COLO668 (cell line): ENCODE measurements around the gene SARM1.

Source experiments
- DNase-seq: peaks from one replicate; lab custom pipeline; 2025; ENCODE audit not compliant: unreplicated experiment; lab: John Stamatoyannopoulos, UW

SARM1 gene

DNA sequence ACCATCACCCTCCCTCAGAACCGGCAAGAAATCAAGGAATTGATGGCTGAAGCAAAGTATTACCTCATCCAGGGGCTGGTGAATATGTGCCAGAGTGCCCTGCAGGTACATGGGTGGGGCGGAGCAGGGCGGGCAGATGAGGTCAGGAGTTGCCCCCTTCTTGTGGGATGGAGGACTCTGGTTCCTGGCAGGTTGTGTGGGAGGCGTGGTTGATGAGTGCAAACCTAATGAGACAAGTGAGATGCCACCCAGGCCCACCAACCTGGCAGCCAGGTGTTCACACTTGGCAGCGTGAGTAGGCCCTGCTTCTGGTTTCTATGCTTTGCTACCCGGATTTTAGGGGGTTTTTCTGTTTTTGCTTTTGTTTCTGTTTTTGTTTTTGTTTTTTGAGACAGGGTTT lies 31.1 kb upstream of the SARM1 start:
- DNase-seq = no peak

DNA sequence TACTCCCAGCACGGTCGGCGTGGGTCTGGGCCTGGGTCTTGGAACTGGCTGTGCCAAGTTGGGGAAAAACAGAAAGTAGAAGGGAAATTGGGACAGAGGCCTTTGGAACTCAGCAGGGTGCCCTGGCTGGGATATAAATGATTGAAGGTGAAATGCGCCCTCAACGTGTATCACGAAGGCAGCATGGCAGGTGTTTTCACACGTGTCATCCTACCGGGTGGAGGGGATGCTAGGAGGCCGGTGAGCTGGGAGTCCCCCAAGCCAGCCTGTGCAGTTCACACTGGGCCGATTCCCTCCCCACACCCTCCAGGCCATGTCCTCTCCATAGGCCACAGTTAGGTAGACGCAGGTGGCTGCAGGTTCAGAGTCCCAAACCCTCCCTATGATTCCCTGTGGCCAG lies 30.0 kb upstream of the SARM1 start:
- DNase-seq = no peak

- no peak for DNase-seq
Observed at GRCh38 chr17:28342313-28342712, 29.2 kb upstream of the SARM1 start.

GRCh38 chr17:28343491-28343932 lies 28.0 kb upstream of the SARM1 start:
- no peak for DNase-seq

GRCh38 chr17:28344011-28344410 lies 27.5 kb upstream of the SARM1 start:
- DNase-seq = no peak

- DNase-seq = no peak
Observed at GRCh38 chr17:28344435-28344901, 27.0 kb upstream of the SARM1 start.

- no peak for DNase-seq
Observed at GRCh38 chr17:28345419-28346198, 25.9 kb upstream of the SARM1 start.

DNA sequence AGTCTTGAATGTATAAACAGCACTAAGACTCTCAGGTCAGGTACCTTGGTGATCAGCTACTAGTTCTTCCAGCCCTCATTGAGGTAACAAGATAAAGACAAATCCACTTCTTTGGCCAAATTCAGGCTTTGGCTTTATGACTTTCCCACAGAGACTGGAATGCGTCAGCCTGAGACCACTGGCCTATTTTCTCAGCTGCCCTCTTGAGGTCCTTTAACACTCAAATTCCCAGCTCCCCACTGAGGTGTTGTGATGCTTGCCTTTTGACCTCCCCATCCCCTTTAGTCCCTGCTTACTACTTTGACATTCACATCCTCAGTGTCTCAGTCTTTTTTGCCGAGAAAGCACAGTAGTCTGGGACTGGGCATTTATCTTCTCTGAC lies 25.3 kb upstream of the SARM1 start:
- DNase-seq = no peak

DNA sequence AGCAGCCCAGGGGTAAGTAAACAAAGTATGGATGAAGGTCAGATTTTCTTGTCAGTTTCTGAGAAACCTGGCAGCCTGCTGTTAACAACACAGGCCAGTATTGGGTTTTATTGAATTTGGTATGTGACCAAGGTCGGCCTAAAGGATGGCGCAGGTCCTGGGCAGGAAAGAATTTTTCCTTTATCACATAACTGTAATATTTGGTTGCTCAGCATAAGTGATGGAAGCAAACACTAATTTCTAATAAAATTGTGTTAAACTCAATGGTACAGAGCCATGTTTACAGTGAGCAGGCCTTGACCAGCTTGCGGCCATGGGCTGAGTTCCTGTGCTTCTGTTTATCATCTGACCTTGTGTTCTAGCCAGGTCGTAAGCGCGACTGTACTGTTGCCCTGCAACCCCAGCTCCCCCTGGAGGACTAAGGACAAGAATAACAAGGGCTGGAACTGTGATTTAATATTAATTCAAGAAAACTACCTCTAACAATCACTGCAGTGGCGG lies 24.7 kb upstream of the SARM1 start:
- DNase-seq = no peak

DNA sequence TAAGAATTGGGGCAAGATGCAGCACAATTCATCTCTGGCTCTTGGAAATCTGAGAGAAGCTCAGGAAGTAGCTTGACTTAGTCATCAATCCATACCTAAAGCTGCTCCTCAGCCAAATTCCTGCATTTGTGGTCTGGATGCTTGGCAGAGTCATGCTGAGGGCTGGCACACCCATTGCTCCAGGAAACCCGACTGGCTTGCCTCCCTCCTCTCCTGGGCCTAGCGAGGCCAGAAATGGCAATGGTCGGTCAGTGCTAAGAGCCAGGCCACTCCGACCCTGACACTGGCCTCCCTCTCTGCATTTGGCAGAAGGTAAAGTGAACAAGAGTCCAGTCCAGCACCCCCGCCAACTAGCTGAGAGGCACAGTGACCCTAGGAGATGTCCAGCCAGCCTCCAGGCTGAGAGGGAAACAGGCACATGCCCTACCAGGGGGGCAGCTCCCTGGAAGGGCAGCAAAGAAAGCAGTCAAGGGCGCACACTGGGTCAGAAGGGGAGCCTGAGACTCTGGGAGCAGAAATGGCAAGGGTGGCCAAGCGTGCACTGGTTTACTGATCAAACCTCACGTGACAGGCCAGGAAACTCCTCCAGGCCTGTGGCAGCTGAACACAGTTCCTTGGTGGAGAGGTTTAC lies 24.1 kb upstream of the SARM1 start:
- no peak for DNase-seq

- DNase-seq = no peak
Observed at GRCh38 chr17:28348979-28349378, 22.5 kb upstream of the SARM1 start.

DNA sequence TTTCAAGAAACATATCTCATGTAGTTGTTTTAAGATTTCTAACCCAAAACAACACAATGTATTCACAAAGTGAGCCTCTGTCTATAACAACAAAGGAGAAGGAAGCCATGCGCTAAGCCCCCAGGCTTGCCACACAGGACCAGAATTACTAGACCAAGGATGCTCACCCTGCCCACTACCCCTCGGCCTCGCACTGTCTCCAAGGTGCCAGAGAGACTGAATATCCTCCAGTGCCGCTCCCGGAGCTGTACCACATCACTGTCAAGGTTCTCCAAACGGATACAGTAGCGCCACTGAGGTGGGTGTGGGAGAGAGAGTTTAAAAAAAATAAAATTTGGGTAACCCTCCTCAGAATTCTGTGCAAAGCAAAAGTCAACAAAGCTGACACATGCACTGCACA lies 21.2 kb upstream of the SARM1 start:
- DNase-seq = no peak

GRCh38 chr17:28357061-28357900 lies 14.2 kb upstream of the SARM1 start, which contains the start of gene POLDIP2:
Gene POLDIP2, minus strand, starts transcription at chr17:28357527. Its CDS starts 79 bp downstream, at chr17:28357448.
- peak; percentile 89 for DNase-seq

DNA sequence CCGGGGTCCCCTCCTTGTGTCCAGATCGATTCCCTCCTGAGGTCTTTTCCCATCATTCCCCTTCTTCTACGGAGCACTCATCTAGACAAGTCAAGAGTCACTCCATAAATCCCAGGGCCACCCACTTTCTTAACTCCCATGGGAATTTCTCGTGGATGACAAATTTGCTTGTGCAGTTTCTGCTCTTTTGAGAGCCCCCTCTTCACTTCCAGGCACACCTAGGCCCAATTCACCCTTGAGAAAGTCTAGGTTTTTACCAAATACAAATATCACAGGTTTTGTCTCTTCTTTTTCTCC lies 13.6 kb upstream of the SARM1 start:
- DNase-seq = no peak

- DNase-seq = no peak
Observed at GRCh38 chr17:28363186-28363585, 8.3 kb upstream of the SARM1 start.

GRCh38 chr17:28363776-28364650 lies 7.5 kb upstream of the SARM1 start:
- no peak for DNase-seq

GRCh38 chr17:28364665-28365363 lies 6.7 kb upstream of the SARM1 start, which contains the start of gene SEBOX:
Gene SEBOX, minus strand, starts transcription at chr17:28365199. Its CDS starts 48 bp downstream, at chr17:28365151.
- DNase-seq = no peak

DNA sequence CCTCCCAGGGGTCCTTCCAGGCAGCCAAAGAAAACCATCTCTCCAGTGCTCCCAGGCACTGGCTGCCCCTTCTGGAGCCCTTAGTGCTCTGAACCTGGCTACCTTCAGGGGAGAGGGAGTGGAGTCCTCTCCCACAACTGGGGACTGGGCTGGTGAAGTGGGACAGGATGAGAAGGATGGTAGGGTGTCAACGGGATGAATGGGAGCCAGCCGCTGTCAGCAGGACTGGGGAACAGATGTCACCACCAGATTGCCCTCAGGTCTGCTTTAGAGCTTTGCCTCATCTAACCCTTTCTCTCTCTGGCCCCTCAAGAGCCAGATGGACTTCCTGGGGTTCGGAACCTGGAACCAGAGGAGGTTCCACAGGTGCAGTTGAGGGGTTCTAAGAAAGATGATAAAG lies 6.0 kb upstream of the SARM1 start:
- no peak for DNase-seq

DNA sequence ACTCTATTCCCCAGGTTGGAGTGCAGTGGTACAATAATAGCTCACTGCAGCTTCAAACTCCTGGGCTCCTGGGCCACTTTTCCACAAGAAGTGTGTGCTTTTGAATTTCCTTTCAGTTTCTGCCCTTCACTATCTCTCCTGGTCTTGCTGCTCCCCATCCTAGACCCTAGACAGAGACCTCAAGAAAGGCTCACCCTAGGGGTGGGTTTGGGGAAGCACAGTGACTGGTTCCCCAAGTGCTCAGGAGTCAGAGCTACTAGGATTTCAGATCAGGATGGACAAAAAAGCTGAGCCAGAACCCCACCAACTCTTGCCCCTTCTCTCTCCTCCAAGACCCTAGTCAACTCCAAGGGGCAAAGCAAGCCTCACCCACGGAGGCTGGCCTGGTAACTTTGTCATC lies 4.9 kb upstream of the SARM1 start:
- no peak for DNase-seq
